HG03175 (cell line): Measurements from ENCODE around the gene NUP58.
"Not testable (repeated sequence)": the region's sequence is repeated elsewhere in the genome, so short reads cannot be mapped to it uniquely, and the experiment has no call there.

Experiments
- ATAC-seq: cut with Tn5 transposase; IDR thresholded peaks from one replicate; pipeline ENCODE4 v1.9.1; 2021; ENCODE audit warnings: mild to moderate bottlenecking, moderate library complexity; ENCODE audit not compliant: unreplicated experiment

The NUP58 gene

DNA sequence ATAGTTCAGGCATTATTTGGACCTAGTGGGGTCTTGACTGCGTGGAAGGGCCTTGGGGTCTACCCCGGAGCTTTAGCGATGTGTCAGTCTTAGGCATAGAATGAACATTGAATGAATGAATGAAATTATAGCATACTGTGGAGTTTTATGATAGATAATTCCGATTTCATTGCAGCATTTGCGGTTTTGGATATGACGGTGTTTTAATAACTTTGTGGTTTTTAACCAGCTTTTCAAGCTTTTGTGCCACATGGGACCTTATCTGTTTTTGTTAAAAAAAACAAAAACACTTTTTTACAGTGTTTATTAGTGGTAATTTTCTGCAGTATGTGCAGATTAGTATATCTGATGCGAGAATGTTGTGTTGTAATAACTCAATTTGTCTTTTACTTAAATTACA is 696 bp downstream of the NUP58 start:
- no peak for ATAC-seq

- no peak for ATAC-seq
These were observed 5.4 kb downstream of the NUP58 start for GRCh38 chr13:25306671-25307464.

GRCh38 chr13:25310891-25311290 is 9.5 kb downstream of the NUP58 start:
- no peak for ATAC-seq

- not testable (repeated sequence) for ATAC-seq
These were observed 17.5 kb downstream of the NUP58 start for GRCh38 chr13:25318946-25319345.

- no peak for ATAC-seq
These were observed 18.3 kb downstream of the NUP58 start for GRCh38 chr13:25319771-25320170.

GRCh38 chr13:25324100-25324499 is 22.7 kb downstream of the NUP58 start:
- no peak for ATAC-seq

- no peak for ATAC-seq
These were observed 28.3 kb downstream of the NUP58 start for GRCh38 chr13:25329706-25330105.

DNA sequence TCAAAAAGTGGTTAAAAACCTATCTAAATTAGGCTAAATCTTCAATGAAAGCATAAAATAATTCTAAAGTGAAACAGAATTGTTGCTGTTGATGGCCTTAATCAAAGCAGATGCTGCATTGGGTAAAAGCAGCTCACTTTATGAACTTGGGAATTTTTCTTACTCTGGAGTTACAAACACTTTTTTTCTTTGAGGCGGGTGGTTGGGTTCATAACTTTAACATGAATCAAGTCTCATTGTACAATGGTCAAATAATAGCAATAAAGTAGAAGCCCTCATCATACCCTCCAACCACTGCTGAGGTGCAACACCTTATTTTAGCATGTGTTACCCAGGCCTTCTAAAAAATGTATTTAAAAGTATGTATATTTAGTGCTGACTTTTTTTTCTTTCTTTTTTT is 29.1 kb downstream of the NUP58 start:
- ATAC-seq = no peak

GRCh38 chr13:25335856-25336255 is 34.4 kb downstream of the NUP58 start:
- no peak for ATAC-seq

GRCh38 chr13:25345576-25345975 is 44.2 kb downstream of the NUP58 start:
- ATAC-seq = no peak

GRCh38 chr13:25347151-25347550 is 45.7 kb downstream of the NUP58 start:
- no peak for ATAC-seq

DNA sequence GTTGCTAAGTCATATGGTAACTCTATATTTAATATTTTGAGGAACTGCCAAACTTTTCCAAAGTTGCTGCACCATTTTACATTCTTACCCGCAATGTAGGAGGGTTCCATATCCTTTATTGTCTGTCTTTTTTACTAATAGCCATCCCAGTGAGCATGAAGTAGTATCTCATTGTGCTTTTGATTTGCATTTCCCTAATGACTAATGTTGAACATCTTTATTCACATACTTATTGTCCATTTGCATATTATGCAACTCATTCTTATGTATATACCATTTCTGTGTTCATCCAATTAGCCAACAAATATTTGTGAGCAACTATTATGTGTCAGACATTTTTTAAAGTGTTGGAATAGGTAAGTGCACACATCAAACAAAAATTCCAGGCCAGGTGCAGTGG is 50.0 kb downstream of the NUP58 start:
- ATAC-seq = no peak

DNA sequence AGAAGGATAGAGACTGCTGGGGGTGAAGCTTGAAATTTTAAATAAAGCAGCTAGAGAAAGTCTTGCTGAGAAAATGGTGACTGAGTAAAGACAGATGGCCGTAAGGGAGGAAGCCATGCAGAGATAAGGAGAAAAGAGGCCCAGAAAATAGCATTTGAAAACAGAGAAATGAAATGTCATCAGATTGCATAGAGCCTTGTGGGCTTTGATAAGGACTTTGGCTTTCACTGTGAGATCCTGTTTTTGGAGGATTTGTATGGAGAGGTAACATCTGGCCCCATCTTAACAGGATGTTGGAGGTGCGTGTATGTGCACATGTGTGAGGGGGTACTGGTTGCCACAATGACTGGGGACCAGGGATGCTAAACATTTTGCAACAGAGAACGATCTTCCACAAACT is 50.8 kb downstream of the NUP58 start:
- ATAC-seq = no peak

DNA sequence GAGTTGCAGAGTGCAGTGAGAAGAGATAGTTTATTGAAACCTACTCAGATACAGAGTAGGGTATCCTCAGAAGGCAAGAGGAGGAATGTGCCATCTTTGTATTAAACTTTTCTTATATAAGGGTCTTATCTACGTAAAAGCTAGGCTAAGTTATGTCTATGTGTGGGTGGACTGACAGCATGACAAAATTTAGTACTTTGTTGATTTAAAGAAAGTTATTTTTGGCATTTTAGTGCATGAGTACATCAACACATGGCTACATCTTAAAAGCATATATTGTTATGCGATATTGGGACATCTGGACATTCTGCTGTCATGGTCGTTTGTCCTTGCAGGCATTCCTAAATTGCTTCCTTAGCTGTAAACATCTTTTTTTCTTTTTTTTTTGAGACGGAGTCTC is 51.4 kb downstream of the NUP58 start:
- ATAC-seq = no peak

- ATAC-seq = no peak
These were observed 51.9 kb downstream of the NUP58 start for GRCh38 chr13:25353344-25353743.

DNA sequence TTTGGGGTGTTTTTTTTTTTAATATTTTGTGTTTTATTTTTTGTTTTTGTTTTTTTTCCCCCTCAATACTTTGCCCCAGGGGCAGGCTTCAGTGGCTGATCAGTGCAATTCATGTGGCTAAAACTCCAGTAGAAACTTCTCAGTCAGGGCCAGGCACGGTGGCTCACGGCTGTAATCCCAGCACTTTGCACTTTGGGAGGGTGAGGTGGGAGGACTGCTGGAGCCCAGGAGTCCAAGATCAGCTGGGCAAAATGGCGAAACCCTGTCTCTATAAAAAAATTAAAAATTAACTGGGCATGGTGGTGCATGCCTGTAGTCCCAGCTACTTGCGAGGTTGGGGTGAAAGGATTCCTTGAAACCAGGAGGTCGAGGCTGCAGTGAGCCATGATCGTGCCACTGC is 53.0 kb downstream of the NUP58 start:
- no peak for ATAC-seq

DNA sequence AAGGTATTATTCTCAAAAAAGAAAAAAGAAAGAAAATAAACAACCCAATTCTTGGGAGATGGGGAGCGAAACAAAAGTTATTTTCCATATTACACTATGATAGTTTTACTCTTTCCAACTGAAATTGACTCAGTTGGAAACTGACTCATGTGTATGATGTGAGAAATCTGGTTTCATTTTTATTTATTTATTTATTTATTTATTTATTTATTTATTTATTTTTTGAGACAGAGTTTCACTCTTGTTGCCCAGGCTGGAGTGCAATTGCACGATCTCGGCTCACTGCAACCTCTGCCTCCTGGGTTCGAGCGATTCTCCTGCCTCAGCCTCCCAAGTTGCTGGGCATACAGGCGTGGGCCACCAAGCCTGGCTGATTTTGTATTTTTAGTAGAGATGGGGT is 59.0 kb downstream of the NUP58 start:
- not testable (repeated sequence) for ATAC-seq

DNA sequence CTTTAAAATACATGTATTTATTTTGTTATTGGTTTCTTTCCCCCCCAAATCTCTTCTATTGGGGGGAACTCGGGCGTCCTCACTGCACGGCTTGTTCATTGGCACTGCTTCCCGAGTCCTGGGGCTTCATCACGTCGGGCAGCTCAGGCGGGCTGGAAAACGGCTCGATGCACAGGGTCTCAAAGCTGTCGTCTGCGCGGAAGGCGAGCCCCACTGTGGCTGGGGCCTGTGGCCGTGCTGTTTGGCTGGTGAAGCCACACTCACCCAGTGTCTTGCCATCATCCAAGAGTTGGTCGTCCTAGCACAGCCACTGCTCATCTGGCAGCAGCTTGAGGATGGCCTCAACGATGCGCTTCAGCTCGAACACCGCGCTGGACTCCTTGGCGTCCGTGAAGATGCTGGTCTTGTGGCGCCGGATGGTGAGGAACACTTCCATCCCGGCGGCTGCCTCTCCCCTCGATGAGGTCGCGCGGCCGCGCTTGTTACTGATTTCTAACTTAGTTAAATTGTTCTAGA is 64.4 kb downstream of the NUP58 start:
- no peak for ATAC-seq

DNA sequence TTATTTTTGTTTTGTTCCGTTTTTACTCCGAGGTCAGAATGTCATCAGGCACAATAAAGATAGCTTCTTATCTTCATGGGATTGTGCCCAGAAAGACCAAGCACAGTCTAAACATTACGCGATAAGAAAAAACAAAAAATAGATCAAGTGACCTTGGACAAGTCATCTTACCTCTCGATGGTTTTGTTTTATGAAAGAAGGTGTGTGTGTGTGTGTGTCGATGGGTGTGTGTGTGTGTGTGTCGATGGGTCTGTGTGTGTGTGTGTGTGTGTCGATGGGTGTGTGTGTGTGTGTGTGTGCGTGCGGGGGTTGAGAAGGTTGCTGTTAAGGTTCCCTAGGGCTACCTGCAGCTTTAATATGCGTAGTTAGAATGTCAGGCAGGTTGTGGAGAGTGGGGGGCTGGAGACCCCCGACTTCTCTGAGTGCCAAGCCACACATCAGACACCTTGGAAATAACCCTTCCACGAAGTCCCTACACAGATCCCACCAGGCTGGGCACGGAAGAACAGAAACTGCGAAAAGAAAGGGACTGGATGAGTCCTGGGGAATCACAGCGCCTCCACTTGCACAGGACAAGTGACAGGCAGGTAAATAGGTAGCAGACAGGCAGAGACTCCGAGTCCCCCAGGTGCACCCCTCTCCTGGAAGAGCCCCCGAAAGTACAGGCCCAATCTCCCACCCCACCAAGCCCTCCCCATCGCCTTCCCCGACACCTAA is 69.9 kb downstream of the NUP58 start:
- ATAC-seq = no peak

- no peak for ATAC-seq
These were observed 70.5 kb downstream of the NUP58 start, which contains the start of gene ATP8A2 for GRCh38 chr13:25371875-25372283. ATP8A2 (plus strand) TSS chr13:25371974; CDS start chr13:25372213, 239 bp downstream.

- no peak for ATAC-seq
These were observed 71.1 kb downstream of the NUP58 start for GRCh38 chr13:25372284-25373081.
